Measurements from ENCODE around the gene BICRA.

Gene BICRA

DNA sequence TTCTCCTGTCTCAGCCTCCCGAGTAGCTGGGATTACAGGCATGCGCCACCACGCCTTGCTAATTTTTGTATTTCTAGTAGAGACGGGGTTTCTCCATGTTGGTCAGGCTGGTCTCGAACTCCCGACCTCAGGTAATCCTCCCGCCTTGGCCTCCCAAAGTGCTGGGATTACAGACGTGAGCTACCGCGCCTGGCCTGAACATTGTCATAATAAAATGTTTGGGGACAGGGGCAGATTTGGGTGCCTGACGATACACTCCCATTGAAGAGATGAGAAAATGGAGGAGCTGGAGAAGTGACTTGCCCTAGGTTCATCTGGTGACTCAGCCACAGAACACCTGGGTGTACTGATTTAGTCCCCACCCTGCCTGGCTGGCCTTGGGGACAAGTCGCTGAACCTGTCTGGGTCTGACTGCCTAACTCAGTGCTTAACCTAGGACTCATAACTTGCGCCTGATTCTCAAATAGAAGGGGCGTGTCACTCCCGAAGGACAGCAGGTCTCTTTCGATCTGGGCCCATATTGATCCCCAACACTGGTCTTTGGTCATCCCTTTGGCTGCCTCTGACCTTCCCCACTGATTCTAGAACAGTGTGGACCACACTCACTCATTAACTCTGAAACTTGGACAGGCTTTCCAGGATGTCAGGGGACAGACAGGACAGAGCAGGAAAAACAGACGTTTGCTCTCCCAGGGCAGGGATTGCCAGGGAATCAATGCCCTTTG is 7.6 kb upstream of the BICRA start:
- DNase-seq = no peak

DNA sequence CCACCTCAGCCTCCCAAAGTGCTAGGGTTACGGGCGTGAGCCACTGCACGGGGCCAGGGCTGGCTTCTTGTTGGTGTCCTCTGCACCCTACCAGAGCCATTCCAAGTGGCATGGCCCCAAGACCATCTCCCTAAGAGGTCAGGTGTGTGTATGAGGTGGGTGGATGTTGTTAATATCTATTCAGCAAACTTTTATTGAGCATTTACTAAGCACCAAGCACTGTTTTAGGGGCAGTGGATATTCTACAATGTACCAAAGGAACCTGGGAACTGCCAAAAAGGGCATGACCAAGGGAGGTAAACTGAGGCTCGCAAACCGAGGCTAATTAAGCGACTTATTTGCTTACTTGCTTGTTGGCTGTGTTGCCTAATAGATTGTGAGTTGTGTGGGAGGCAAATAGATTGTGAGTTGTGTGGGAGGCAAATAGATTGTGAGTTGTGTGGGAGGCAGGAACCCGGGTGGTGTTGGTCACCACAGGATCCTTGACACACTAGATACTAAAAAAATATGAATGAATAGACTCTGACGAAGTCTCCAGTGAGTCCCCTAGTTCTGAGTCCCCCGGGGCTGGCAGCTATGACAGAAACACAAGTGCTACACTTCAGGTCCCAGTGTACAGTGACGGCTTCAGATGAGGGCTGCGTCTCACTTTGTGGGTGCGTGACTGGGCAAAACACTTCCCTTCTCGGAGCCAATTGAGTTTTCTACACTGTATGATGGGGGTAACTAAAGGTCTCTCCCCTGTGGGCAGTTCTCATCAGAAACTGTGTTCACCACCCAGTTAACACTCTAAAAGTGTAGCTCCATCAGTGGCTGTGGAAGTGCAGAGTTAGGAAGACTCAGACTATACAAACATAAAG is 5.0 kb upstream of the BICRA start:
- no peak for DNase-seq

DNA sequence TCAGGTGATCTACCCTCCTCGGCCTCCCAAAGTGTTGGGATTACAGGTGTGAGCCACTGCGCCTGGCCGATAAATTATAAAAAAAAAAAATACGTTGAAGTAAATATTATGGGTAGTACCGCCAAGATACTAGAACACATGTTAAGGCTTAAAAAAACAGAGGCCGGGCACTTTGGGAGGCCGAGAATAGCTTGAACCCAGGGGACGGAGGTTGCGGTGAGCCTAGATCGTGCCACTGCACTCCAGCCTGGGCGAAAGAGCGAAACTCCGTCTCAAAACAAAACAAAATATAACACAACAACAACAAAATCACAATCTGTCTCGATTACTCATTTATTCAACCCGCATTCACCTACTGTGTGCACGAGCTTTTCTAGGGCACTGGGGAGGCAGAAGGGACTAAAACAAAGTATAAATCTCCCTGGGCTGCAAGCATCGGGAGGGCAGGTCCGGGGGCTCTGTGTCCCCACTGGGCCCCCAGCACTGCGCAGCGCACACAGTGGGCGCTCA is 1.3 kb upstream of the BICRA start:
- DNase-seq = no peak

DNA sequence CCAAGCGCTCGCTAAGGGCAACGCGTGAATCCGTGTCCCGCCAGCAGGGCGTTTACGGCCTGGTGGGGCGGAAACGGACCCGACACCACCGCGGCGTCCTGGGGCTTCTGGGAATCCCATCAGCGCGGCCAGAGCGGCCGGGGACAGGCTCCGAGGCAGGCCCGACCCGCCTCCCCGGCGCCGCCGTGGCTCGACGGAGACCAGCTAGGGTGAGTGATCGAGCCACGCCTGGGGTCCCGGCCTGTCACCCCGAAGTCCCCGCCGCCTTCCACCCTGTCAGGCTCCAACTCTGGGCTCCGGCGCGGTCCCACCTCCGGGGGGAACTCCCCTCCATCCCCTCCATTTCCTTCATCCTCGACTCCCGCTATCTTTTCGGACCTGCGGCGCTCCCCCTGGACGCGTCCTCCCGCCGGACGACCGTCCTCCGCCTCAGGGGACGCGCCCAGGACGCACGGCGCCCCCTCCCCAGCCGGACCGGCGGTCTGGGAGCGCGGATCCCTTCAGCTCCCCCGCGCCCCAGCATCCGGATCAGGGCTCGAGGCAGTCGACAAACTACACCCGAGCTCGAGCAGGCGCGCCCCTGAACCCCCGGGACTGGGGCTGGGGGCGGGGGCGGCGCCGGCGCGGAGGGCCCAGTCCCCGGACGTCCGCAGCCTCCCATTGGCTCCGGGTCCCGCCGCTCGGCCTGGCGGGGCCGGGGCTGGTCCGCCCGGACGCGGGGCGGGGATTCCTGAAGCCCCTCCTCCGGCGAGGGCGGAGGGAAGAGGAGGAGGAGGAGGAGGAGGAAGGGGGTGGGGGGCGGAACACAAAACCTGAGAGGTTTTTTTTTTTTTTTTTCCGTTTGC is 638 bp upstream of the BICRA start:
- DNase-seq = peak; percentile 97

DNA sequence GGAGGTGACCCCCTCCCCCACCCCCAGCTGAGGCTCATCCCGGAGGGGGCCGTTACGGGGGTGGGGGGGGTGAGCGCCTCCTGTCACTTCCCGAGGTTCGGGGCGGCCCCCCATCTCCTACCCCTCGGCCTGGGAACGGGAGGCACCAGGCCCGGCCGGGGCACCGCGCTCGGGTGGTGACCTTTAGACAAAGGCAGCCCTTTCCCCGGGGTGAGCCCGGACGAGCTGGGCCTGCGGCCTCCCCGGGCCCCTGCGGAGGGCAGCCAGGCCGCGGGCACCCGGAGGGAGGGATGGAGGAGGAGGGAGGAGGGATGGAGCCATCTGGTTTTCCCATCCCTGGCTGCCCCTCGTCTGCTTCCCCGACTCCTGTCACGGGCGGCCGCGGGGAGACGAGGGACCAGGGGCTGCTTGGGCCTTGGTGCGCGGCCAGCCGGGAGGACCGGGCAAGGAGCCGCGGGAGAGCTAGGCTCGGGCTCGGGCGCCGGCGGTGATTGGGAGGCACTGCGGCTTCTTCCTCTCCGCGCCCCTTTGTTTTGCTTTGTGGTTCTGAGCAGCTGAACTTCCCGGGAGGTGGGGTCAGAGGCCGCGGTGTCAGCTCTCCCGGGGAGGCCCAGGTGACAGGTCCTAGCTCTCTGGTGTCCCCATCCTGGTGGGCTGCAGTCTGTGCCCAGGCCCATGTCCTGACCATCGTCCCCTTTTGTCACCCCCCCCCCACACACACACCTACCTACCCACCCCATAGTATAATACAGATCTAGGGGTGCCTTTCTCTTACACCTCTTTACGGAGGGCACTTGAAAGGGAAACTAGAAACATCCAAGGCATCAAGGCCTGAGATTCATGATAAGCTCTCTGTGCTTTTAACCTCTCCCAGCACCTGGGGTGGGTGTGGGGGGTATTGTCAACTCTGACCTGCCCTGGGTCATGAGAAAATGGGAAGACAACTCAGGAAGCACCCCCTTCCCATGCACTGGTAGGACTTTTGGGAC is 1.3 kb downstream of the BICRA start:
- DNase-seq = peak; percentile 53

DNA sequence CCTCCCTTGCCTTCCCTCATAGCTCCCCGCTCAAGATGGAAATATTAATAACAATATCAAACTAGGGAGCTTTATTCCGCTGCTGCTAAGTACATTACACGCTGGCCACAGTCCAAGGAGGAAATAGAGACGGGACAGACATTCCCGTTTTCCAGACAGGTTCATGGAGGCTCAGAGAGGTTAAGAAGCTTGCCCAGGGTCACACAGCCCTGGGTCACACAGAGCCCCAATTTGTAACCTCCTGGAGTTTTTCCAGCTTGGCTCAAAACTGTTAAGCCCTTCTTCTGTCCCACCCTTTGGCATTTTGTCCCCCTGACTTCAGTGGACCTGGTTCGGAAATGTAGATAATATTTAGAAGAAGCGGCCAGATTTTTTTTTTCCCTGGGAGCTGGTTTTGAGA is 2.0 kb downstream of the BICRA start:
- DNase-seq = no peak

DNA sequence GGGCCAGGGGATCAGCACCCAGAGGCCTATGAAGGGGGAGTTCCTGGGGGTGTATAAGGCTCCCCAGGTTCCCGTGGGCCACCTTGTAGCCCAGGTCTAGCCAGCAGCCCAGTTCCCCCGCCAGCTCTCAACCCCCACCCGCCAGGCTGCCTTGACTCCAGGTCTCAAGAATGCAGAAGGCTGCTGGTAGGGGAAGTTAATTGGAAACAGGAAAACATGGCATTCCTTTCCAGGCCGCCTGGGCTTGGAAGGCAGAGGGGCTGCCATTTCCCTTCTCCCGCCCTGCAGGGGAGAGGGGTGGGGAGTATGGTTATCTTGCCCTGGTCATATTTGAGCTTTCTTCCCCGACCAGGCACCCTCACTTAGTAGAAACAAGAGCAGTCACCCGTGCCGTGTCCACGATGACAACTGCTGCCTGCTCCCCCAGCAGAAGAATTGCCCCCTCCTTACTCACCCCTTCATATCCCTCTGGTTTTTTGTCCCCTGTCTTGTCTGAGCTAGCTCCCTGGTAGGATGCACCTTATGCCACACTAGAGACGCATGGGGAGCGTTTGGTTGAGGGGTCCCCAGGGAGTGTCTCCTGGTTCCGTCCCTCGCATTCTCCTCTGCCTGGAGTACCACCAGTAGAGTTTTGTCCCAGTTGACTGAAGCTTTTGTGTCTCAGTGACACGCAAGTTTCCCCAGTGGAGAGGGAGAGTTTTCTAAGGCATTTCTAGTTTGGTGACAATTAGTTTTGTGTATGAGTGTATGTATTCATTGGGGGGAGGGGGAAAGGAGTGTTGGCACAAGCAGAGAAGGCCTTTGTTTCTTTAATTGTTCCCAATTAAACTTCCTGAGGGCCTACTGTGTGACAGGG is 4.5 kb downstream of the BICRA start:
- DNase-seq = no peak

DNA sequence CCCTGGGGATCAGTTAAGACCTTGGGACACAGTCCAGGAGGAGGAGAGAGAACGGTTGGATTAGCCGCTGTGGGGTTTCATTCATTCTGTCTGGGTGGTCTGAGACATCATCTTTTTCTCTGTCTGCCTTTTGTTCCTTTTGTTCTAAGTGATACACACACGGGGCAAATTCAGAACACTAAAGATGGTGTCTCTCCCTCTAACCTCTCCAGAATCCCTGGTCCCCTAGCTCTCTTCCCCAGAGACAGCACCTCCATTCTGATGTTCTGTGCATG is 5.0 kb downstream of the BICRA start:
- DNase-seq = no peak

DNA sequence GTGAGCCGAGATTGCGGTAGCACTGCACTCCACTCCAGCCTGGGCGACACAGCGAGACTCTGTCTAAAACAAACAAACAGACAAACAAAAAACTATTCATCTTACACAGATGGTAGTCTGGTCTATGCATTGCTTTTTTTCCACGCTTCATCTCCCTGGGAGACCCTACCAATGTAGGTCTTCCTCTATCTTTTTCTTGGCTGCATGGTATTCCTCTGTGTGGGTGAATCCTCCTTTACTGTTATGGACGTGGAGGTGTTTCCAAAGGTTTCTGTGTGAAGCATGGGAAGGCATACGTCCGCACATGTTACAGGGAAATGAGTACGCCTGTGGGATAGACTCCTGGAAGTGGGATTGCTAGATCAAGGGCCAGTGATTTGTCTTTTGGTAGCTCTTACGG is 5.6 kb downstream of the BICRA start:
- no peak for DNase-seq

DNA sequence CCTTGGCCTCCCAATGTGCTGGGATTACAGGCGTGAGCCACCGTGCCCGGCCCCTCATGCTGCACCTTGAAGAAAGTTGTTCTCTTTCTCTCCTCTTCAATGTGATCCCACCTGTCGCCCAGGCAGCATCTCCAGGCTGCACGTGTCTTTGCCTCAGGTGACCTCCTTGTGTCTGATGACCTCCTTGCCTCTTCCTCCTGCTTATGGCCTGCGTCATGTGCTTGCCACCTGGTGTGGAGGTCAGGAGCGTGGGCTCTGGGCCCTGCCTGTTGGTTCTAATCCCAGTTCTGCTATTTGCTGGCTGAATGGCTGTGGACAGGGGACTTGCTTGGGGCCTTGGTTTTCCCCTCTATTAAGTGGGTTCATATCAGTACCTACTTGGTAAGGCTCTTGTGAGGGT is 6.3 kb downstream of the BICRA start:
- DNase-seq = no peak

DNA sequence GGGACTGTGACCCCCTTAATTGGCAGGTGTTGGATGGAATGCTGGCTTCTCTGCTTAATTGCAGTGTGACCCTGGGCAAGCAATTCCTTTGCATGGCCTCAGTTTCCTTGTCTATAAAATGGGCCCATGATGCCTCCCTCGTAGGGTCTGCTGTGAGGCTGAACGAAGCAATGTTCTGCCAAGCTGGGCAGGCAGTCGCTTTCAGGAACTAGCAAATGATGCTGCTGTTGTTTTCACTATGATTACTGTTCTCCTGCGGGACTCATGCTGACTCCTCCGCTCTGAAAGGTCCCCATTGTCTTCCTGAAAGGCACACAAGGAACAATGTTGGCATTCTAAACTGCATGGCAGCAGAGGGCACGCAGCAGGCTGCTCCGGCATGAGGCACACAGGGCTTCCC is 6.8 kb downstream of the BICRA start:
- DNase-seq = no peak

DNA sequence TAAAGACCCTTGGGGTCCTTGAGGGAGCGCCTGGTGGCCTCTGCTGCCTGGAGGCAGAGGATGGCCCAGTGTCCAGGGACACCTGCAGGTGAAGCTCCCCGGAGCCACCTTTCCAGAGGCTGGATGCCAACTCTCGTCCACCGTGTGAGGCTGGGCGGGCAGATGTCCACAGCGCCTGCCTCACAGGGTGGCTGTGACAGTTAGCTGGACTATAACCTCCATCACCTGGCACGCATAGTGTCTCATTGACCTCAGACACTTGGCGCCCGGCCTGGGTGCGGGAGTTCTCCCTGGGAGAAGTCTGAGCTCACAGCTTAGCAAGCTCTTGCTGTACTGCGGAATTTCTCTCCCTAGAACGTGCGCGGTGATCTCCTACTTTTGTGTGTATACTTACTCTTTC is 9.8 kb downstream of the BICRA start:
- DNase-seq = no peak

DNA sequence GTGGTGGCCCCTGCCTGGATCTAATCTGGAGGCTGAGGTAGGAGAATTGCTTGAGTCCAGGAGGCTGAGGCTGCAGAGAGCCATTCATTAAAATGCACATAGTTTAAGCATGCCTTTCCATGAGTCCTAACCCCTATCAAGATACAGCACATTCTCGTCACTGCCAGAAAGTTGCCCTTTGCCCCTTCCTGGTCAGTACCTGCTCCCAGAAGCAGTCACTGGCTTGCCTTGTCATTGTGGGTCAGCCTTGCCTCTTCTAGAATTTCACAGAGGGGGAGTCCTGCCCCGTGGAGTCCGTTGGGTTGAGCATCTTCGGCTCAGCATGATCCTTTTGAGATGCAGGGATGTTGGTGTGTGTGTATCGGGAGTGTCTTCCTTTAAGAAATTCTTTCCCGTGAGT is 10.8 kb downstream of the BICRA start:
- DNase-seq = no peak

DNA sequence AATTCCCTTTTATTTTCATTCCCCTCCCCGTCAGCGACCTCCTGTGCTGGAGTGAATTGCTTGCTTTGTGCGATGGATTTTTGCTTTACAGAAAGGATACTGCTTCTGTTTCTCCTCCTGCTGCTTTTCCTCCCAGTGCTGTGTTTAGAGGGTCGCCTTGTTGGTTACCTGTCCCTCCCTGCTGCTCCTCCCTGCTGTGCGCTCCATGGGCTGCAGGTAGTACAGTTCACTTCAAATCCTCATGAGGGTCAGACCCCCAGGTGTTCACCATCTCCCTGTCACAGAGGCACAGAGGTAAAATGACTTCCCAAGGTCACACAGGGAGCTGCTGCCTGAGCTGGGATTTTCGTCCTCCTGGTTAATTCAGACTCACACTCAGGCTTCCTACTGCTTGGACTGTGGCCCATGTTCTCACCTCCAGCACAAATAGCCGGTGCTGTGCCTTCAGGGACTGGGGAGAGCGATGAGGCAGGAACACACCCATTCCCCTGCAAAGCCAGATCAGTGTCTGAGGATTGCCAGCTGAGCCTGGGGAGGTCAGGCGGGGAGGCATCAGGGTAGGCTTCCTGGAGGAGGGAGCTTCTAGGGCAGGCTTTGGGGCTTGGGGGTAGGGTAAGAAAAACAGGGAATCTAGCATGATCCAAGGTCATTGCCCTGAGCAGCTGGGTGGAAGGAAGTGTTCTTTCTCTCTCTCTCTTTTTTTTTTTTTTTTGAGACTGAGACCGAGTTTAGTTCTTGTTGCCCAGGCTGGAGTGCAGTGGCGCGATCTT is 14.4 kb downstream of the BICRA start:
- no peak for DNase-seq

DNA sequence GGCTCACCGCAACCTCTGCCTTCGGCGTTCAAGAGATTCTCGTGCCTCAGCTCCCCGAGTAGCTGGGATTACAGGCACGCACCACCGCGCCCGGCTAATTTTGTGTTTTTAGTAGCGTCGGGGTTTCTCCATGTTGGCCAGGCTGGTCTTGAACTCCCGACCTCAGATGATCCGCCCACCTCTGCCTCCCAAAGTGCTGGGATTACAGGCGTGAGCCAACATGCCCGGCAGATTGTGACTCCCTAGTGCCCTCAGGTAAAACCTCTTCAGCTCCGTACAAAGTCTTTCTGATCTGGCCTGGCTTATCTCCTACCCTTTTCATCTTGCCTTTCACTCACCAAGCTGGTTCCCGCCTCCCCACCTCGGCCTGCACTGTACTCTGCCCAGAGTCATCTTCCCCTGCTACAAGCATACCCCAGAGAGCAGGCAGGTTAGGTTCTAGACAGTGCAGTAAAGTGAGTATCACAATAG is 15.0 kb downstream of the BICRA start:
- no peak for DNase-seq

DNA sequence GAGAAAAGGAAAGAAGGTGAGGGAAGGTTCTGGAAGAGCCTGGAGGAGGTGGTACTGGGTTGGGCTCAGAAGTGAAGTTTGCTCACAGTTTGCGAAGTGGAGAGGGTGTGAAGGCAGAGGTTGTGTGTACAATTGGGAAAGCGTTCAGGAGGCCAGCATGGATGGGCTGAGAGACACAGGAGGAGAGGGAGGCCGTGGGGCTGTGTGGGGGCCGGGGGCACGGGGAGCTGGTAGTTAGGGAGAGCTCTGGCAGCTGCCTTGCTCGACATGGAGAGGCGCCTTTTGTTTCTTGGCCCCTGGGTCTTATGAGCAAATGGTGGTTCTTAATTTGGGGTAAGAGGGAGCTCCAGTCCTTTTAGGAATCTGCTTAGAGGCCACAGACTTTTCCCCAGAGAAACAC is 16.7 kb downstream of the BICRA start:
- DNase-seq = no peak

DNA sequence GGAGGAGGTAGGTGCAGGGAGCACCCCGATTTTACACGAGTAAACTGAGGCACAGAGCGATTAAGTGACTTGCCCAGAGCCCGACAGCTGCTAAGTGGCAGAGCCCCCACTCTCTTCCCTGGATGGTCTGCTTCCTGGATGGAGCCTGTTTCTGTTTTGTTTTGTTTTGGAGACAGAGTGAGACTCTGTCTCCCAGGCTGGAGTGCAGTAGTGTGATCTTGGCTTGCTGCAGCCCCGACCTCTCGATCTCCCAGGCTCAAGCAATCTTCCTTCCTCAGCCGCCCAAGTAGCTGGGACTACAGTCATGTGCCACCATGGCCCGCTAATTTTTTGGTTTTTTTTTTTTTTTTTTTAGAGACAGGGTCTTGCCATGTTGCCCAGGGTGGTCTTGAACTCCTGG is 17.3 kb downstream of the BICRA start:
- no peak for DNase-seq

DNA sequence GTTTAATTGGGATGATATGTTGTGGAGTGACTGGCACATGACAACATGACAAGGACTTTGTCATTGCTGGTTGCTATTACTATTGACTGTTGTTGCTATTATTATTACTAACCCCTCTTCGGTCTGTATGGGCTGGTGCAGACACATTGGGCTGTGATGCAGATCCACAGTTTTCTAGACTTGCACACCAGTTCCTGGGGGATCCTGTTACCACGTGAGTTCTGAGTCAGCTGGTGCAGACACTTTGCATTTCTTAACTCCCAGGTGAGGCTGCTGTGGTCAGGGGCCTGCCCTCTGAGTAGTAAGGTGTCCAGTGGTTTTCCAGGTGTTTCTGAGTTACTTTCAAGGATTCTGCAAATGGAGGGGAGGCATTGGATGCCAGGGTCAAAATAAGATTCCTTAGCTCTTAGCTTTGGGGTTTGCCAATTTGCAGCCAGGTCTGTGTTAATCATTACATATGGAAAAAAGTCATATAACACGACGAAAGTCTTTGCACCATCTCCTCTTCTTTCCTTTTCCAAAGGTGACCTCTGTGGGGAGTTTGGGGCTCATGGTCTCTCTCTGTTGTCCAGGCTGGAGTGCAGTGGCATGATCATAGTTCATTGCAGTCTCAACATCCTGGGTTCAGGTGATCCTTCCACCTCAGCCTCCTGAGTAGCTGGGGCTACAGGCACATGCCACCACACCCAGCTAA is 19.3 kb downstream of the BICRA start:
- no peak for DNase-seq

DNA sequence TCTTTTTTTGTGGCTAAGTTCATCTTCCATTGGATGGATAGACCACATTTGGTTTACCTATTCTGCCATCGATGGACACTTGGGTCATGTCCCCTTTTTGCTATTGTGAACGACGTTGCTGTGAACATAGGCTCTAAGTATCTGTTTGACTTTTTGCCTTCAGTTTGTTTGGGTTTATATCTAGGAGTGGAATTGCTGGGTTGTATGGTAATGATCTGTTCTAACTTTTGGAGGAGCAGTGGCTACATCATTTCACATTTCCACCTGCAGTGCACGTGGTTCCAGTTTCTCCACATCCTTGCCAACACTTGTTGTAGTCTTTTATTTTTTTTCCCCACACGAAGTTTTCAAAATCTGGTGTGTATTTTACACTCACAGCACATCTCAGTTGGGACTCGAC is 21.7 kb downstream of the BICRA start:
- DNase-seq = no peak

Measured in CD4-positive, alpha-beta T cell treated with Interleukin-10 for 1 hour (primary cell).